Measurements from ENCODE around the gene PIGH.

The PIGH gene

DNA sequence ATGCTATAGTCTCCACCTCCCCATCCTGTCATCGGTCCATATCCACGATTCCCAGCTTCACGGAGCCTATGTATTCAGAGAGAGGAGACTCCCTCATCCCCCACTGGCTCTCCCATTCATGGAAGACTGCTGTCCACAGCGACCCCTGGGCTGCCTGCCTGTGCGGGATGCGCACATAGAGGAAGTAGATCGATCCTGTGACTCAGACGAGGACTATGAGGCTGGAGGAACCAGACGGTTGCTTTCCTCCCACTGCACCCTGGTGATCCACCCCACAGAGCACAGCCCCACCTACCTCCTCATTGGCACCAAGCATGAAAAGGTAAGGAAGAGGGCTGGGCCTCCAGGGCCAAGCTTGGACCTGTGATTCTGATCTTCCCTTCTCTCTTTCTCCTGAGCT lies 24.4 kb downstream of the PIGH start:
- DNase-seq (ENCODE audit: low read depth in 2 of 2), result no peak
- TF ChIP-seq, protein P1, sequence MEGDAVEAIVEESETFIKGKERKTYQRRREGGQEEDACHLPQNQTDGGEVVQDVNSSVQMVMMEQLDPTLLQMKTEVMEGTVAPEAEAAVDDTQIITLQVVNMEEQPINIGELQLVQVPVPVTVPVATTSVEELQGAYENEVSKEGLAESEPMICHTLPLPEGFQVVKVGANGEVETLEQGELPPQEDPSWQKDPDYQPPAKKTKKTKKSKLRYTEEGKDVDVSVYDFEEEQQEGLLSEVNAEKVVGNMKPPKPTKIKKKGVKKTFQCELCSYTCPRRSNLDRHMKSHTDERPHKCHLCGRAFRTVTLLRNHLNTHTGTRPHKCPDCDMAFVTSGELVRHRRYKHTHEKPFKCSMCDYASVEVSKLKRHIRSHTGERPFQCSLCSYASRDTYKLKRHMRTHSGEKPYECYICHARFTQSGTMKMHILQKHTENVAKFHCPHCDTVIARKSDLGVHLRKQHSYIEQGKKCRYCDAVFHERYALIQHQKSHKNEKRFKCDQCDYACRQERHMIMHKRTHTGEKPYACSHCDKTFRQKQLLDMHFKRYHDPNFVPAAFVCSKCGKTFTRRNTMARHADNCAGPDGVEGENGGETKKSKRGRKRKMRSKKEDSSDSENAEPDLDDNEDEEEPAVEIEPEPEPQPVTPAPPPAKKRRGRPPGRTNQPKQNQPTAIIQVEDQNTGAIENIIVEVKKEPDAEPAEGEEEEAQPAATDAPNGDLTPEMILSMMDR (IDR thresholded peaks at IDR 0.05; ENCODE audit: low read depth, low read length), result no peak
- no peak overlapping the region for H3K4me3 ChIP-seq (replicated peaks in 1 of 2; ENCODE audit: low read depth in 2 of 2, low read length in 2 of 2)

DNA sequence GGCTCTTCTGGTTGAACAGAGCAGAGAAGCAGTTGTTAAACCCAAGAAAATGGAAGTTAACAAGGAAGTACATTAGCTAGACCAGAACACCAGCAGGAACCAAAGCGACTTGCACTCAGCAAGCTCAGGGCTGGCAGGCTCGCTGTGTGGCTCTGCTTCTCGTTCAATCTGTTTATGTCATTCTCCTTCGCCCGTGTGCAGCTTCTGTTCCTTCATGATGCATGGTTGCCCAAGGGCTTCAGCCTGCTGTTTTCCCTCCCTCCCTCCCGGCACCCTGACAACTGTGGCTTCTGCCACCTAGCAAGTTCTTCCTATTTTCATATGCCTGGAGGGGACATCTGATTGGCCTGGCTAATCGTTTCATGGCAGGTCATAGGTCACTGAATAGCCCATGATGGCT lies 25.3 kb downstream of the PIGH start:
- DNase-seq (ENCODE audit: low read depth in 2 of 2), result no peak
- no peak overlapping the region for H3K4me3 ChIP-seq (replicated peaks in 1 of 2; ENCODE audit: low read depth in 2 of 2, low read length in 2 of 2)
- TF ChIP-seq, protein P1 (IDR thresholded peaks at IDR 0.05; ENCODE audit: low read depth, low read length), result no peak

DNA sequence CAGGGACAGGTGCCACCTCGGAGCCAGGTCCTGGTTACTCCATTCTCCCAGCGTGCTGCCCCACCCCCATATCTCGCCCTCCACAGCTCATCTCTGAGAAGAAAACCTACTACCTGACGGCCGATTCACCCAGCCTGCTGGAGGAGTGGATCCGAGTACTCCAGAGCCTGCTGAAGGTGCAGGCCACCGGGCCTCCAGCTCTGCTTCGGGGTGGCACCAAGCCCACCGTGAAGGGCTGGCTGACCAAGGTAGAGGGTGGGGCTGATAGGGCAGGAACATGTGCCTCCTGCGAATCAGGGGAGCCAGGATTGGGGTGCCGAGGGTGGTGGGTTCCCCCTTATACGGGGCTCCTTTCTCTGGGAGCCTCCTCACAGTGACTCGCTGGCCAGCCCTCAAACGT lies 25.9 kb downstream of the PIGH start:
- no peak for DNase-seq (ENCODE audit: low read depth in 2 of 2)
- H3K4me3 ChIP-seq (replicated peaks in 1 of 2; ENCODE audit: low read depth in 2 of 2, low read length in 2 of 2), result no peak overlapping the region
- TF ChIP-seq, protein P1 (IDR thresholded peaks at IDR 0.05; ENCODE audit: low read depth, low read length), result no peak

DNA sequence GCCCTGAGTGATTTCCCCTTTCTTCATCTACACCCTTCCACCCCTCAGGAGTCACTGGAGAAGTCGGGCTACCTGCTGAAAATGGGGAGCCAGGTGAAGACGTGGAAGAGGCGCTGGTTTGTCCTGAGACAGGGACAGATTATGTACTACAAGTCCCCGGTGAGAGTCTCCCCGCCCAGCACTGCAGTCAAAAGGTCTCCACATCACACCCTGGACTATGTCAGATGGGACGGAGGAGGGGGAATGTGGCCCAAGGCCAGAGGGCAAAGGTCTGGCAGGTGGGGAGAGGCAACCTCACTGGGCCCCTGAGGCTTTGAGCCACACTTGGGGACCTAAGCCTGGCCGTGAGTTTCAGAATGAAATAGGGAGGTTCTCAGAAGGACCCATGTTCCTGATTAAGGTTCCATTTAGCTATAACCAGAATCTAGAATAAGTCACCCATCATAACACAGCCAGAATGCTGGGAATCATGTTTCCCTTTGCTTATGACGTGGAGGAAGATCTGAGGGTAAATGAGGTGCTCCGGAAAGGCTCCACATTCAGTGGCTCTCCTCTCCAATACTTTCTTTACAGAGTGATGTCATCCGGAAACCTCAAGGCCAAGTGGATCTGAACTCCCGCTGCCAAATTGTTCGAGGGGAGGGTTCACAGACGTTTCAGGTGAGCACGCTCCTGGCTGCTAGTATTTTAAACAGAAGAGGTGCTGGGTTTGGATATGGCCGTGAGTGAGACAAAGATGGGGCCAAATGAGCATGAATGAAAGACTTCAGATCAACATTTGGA lies 26.6 kb downstream of the PIGH start:
- TF ChIP-seq, protein P1 (IDR thresholded peaks at IDR 0.05; ENCODE audit: low read depth, low read length), result no peak
- H3K4me3 ChIP-seq (replicated peaks in 1 of 2; ENCODE audit: low read depth in 2 of 2, low read length in 2 of 2), result no peak overlapping the region
- DNase-seq (ENCODE audit: low read depth in 2 of 2), result no peak

DNA sequence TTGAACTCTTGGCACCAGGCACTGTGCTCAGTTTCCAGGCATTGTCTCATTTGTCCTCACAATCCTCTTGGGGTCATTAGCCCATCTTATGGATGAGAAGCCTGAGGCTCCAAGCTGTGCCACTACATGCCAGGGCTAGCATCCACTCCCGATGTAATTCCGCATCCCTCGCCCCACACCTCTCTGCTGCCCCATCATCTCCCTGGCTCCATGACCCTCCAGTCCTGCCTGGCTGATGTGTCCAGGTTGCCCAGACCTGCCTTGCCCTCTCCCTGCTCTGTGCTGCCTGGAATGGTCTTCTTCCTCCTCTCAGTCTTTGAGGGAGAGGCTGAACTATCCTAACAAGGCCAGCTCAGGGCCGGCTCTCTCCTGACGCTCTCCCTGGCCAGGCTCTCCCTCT lies 27.5 kb downstream of the PIGH start:
- TF ChIP-seq, protein P1 (IDR thresholded peaks at IDR 0.05; ENCODE audit: low read depth, low read length), result no peak
- no peak for DNase-seq (ENCODE audit: low read depth in 2 of 2)
- no peak overlapping the region for H3K4me3 ChIP-seq (replicated peaks in 1 of 2; ENCODE audit: low read depth in 2 of 2, low read length in 2 of 2)

DNA sequence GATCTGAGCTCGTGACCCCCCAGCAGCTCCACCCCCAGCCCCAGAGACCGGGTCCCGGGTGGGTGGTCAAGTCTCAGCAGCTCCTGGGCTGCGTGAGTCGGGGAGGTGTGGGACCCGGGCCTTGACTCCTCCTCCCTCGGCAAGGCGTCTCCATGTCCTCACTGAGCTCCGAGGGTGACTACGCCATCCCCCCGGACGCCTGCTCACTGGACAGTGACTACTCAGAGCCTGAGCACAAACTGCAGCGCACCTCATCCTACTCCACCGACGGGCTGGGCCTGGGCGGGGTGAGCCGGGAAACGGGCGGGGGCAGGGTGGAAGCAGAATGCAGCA lies 28.1 kb downstream of the PIGH start:
- no peak for DNase-seq (ENCODE audit: low read depth in 2 of 2)
- TF ChIP-seq, protein P1 (IDR thresholded peaks at IDR 0.05; ENCODE audit: low read depth, low read length), result no peak
- H3K4me3 ChIP-seq (replicated peaks in 1 of 2; ENCODE audit: low read depth in 2 of 2, low read length in 2 of 2), result no peak overlapping the region
